Omental fat pad (tissue), 4 donors: Measurements from ENCODE around the gene DPY30. TPM values are rescaled to one million over a fixed set of nuclear protein-coding genes. Genes with fewer than 3 reads are reported as not detected.

Source experiments
- ATAC-seq: fragments of 150-250 bp; one replicate; pipeline ENCODE4 v1.9.1; 2016; ENCODE audit warnings: mild to moderate bottlenecking, moderate library complexity; ENCODE audit not compliant: low FRiP score
- DNase-seq: peaks from one replicate; pipeline ENCODE4 v3.0.0-alpha.2; 2019; ENCODE audit warnings: low spot score
- total RNA-seq, 4 donors: library from RNA; depleted of rRNA; stranded (reverse); fragments of >200 nt; gene quantifications; one replicate each; pipeline ENCODE4 v1.1.0, GENCODE V29; 2016
- TF ChIP-seq, protein P1 (sequence below), 3 donors: fragments of 450-650 bp; IDR thresholded peaks; one replicate each; pipeline ENCODE4 v1.5.1; 2016 to 2017; ENCODE audit warnings: antibody characterized with exemption in 3 of 3, mild to moderate bottlenecking in 3 of 3, moderate library complexity in 2 of 3

The DPY30 gene
- total RNA-seq, 4 donors from 2014 or later: 29.2 to 55.5 (median 44.6) TPM

DNA sequence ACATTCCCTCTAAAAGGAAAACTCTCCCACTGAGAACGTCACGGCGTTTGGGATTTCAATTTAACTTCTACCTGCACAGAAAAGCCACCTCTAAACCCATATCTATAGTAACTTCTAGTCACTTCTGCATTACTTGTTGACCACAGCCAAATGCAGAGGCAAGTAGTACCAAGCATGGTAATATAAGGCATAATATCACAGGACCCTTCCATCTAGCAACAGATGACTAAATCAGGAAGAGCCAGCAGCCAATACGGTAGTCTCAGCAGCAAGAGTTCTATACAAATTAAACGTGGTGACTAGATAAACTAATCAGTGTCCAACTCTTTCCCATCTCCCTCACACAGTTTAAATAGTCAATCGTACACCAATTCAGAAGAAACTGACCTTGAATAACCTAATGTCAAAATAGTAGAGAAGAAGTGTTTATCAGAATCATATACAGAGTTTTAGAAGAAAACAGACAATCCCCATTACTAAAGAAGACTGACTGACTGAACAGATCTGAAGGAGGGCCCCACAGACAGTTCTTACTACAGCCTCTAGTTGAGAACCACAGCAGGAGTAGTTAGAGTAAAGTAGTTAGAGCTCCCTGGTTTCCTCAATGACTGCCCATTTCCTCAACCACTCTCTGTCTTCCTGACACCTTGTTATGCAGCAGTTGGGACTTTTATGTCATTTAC lies 58.8 kb downstream of the DPY30 start:
- no peak for ATAC-seq
- TF ChIP-seq, protein P1, sequence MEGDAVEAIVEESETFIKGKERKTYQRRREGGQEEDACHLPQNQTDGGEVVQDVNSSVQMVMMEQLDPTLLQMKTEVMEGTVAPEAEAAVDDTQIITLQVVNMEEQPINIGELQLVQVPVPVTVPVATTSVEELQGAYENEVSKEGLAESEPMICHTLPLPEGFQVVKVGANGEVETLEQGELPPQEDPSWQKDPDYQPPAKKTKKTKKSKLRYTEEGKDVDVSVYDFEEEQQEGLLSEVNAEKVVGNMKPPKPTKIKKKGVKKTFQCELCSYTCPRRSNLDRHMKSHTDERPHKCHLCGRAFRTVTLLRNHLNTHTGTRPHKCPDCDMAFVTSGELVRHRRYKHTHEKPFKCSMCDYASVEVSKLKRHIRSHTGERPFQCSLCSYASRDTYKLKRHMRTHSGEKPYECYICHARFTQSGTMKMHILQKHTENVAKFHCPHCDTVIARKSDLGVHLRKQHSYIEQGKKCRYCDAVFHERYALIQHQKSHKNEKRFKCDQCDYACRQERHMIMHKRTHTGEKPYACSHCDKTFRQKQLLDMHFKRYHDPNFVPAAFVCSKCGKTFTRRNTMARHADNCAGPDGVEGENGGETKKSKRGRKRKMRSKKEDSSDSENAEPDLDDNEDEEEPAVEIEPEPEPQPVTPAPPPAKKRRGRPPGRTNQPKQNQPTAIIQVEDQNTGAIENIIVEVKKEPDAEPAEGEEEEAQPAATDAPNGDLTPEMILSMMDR (IDR thresholded peaks at IDR 0.05): no peak
- DNase-seq: no peak

DNA sequence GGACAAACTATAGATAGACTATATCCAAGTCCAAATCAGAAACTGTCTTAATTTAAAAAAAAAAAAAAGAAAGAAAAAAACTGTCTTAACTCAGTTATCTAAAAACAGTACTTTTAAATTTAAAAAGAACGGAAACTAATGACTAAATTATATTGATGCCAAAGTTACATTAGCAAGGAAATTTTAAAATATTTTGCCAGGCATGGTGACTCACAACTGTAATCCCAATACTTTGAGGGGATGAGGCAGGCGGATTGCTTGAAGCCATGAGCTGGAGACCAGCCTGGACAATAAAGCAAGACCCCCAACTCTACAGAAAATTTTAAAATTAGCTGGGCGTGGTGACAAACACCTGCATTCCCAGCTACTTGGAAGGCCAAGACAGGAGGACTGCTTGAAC lies 59.6 kb downstream of the DPY30 start:
- ATAC-seq (no peak), DNase-seq (no peak)
- TF ChIP-seq, protein P1 (IDR thresholded peaks at IDR 0.05): no peak

DNA sequence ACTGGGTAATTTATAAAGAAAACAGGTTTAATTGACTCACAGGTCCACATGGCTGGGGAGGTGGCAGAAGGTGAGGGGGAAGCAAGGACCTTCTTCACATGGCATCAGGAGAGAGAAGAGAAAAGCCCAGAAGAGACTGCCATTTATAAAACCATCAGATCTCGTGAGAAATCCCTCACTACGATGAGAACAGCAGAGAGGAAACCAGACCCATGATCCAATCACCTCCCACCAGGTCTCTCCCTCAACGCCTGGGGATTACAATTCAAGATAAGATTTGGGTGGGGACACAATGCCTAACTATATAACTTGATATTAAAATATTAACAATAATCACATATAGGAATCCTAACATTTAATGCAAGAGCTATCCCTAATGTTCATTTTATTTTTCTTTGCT lies 60.6 kb downstream of the DPY30 start:
- TF ChIP-seq, protein P1 (IDR thresholded peaks at IDR 0.05): no peak
- ATAC-seq (no peak), DNase-seq (no peak)

DNA sequence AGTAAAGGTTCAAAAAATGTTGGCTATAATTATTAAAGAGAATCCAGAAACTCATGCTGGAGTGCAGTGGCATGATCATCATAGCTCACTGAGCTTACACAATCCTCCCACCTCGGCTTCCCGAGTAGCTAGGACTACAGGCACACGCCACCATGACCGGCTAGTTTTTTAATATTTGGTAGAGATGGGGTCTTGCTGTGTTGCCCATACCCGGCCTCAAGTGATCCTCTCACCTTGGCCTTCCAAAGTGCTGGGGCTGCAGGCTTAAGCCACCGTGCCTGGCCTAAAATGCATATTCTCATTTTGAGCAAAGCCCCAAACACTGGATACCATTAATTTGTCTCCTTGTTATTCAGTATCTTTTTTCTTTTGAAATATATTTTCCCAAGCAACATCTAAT lies 61.2 kb downstream of the DPY30 start:
- TF ChIP-seq, protein P1 (IDR thresholded peaks at IDR 0.05): no peak
- no peak for DNase-seq
- no peak for ATAC-seq

Other genes starting within 250 kb of the DPY30 start
- 10 to 100 TPM; 14.7 to 26.2 (median 21.7) TPM for gene MEMO1, start 28.8 kb downstream of the DPY30 start, total RNA-seq
- gene SPAST, start 23.8 kb upstream of the DPY30 start, total RNA-seq: 10 to 100 TPM; 13.2 to 23.3 (median 15.9) TPM
- gene SLC30A6, start 126.1 kb upstream of the DPY30 start, total RNA-seq: 10 to 100 TPM; 16.0 to 23.0 (median 19.8) TPM
- 1 to 10 TPM; 2.8 to 8.9 (median 6.7) TPM for gene NLRC4, start 225.1 kb upstream of the DPY30 start, total RNA-seq
- gene YIPF4, start 238.1 kb upstream of the DPY30 start, total RNA-seq: 10 to 100 TPM; 12.2 to 33.9 (median 16.9) TPM